Pancreas (tissue), 10 donors: ENCODE results near the gene RPA3. TPM values are rescaled to one million over a fixed set of nuclear protein-coding genes. Genes with fewer than 3 reads are reported as not detected.

Experiments
- ATAC-seq, 4 donors: fragments of 200-7000 bp; cut with Tn5 transposase; one replicate each; pipeline versions ENCODE4 v1.8.0 to v1.9.1; 2020; ENCODE audit warnings: mild to moderate bottlenecking in 4 of 4, moderate library complexity in 4 of 4
- DNase-seq, 6 donors: peaks; one replicate each; pipeline ENCODE4 v3.0.0-alpha.2; 2020
- FAIRE-seq: peaks from 2 replicates; lab custom pipeline; 2012; peaks lifted over from hg19 to GRCh38; lab: Jason Lieb, UNC
- H3K27ac ChIP-seq, 4 donors: fragments of 200-600 bp; sonication (generic); 1 replicate in 3 of 4; 2 replicates in 1 of 4; pipeline versions ENCODE4 v1.5.0 to v1.8.0; 2020
- H3K27me3 ChIP-seq, 4 donors: fragments of 200-600 bp; one replicate each; pipeline ENCODE4 v1.8.0; 2021
- H3K36me3 ChIP-seq, 3 donors: fragments of 200-600 bp; sonication (generic) in 1 of 3; one replicate each; pipeline versions ENCODE4 v1.5.0 to v1.8.0; 2020 to 2021
- H3K4me1 ChIP-seq, 3 donors: fragments of 200-600 bp; one replicate each; pipeline ENCODE4 v1.8.0; 2021
- H3K4me3 ChIP-seq, 4 donors: fragments of 200-600 bp; sonication (generic) in 2 of 4; one replicate each; pipeline versions ENCODE4 v1.5.0 to v1.8.0; 2020 to 2021
- H3K9me3 ChIP-seq, 4 donors: fragments of 200-600 bp; one replicate each; pipeline ENCODE4 v1.8.0; 2021
- CTCF ChIP-seq, 4 donors: fragments of 200-600 bp; sonication (generic) in 3 of 4; IDR thresholded peaks; one replicate each; pipeline versions ENCODE4 v1.5.0 to v1.8.0; 2021; ENCODE audit warnings: antibody characterized with exemption in 4 of 4
- WGBS, 2 donors: extraction: QIAGEN DNeasy Blood & Tissue Kit; methylation state at CpG; one replicate each; pipeline ENCODE4 v1.1.7; 2013; 5-methylcytosine and 5-hydroxymethylcytosine counted together
- intact Hi-C, 3 donors: fragments of 100-400 bp; cut with DNase I; formaldehyde crosslinking; loops; one replicate each; pipeline versions ENCODE4 v1.11.1 to v1.14.2; 2022
- polyA plus RNA-seq, 2 donors: library from polyadenylated mRNA; stranded (reverse); fragments of 200-250 nt; gene quantifications; one replicate each; pipeline ENCODE4 v1.2.3, GENCODE V29; 2013
- total RNA-seq, 6 donors: library from RNA; stranded (reverse); fragmentation: NEBNext Ultra II Directional in 4 of 6; extraction: Animal tissue kit (Norgen Biotek cat#: 25700) in 4 of 6; gene quantifications; one replicate each; pipeline versions ENCODE4 v1.2.1 to v1.2.4, GENCODE V29; 2021 to 2023
- donor health status: healthy with polysubstance abuse.
- donor health status: DM: no; HTN: no; CAD: no; lungs with moderate emphysema.
- donor health status: DM: no; HTN: no; CAD: no.
- donor health status: control.
- donor health status: control.
- donor health status: Bipolar disorder and iron deficiency.
- donor health status: DM: yes; HTN: yes; CAD: no.
- donor health status: DM: no; HTN: no; CAD: no.
- donor health status: DM: no; HTN: no; CAD: no.
- donor health status: DM: yes; HTN: yes; CAD: no.

RPA3 gene
- total and polyA plus RNA-seq, 8 donors = 5.2 to 16.0 (median 10.0) TPM

GRCh38 chr7:7705318-7705717 is 13.1 kb downstream of the RPA3 start:
- 94 to 95% methylated on average over 2 of the region's 2 CpGs for WGBS, 2 donors
- TF ChIP-seq CTCF (IDR thresholded peaks at IDR 0.05) = no peak
- Histone ChIP-seq H3K4me3 (no peak overlapping the region), H3K27me3 (no peaks in the 10 kb centered on the region), H3K36me3 (no peaks in the 10 kb centered on the region), H3K9me3 (no peaks in the 10 kb centered on the region), H3K27ac (no peak overlapping the region), H3K4me1 (peaks cover 4 to 6% (median 4%) of the 10 kb centered on the region in 3 donors)
- FAIRE-seq = no peak
- no peak for DNase-seq
- no peak for ATAC-seq
- intact Hi-C loops = no loop called here

DNA sequence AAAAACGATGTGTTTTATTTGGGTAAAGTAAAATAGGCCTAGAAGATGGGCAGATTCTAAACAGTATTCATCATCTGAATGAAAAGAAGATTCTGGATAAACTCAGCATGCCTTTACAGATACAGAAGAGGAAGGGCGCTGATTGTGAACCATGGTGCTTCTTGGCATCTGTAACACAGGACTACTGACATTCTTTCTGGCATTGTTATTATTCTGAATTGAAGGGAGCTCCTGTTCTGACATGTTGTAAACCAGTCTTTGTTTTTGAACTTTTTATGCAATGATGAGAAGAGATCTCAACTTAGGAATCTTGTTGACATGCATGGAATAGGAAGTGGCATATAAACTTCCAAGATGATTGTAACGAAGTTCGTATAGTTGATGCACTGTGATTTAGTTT is 13.5 kb downstream of the RPA3 start:
- Histone ChIP-seq H3K4me3 (no peak overlapping the region), H3K27ac (no peak overlapping the region), H3K4me1 (peaks cover 4 to 6% (median 4%) of the 10 kb centered on the region in 3 donors), H3K27me3 (no peaks in the 10 kb centered on the region), H3K9me3 (no peaks in the 10 kb centered on the region), H3K36me3 (no peaks in the 10 kb centered on the region)
- no peak for ATAC-seq
- 88 to 90% methylated on average over 4 of the region's 4 CpGs for WGBS, 2 donors
- no peak for DNase-seq
- TF ChIP-seq CTCF (IDR thresholded peaks at IDR 0.05) = no peak
- intact Hi-C loops = no loop called here
- peak; percentile 26 for FAIRE-seq

- FAIRE-seq = no peak
- intact Hi-C loops = no loop called here
These were observed 15.0 kb downstream of the RPA3 start for GRCh38 chr7:7703427-7703826.

DNA sequence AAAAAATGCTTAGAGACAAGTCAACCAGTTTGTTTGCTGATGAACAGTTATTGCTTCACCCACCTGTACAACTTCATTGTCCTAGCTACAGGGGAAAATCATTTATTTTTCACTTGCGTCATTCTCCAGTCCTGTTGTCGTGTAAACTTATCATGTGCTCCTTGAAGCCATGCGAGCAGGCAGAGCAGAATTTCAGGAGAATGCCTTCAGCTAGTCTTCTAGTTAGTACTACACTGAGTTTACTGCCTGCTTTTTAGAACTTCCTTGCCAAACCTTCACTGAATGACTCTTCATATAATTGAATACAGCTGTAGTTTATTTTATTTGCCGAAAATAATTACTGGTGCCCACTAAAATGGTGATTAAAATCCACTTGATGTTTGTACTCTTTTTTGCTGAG is 15.6 kb downstream of the RPA3 start:
- ATAC-seq = no peak
- H3K27me3 ChIP-seq = no peaks in the 10 kb centered on the region
- H3K9me3 ChIP-seq = no peaks in the 10 kb centered on the region
- H3K4me1 ChIP-seq = peaks cover 0 to 7% (median 4%) of the 10 kb centered on the region in 3 donors
- 75 to 81% methylated on average over 4 of the region's 4 CpGs for WGBS, 2 donors
- no peak for TF ChIP-seq CTCF (IDR thresholded peaks at IDR 0.05)
- no peak for FAIRE-seq
- intact Hi-C loops = no loop called here
- no peak overlapping the region for H3K27ac ChIP-seq
- no peak for DNase-seq
- no peaks in the 10 kb centered on the region for H3K36me3 ChIP-seq
- no peak overlapping the region for H3K4me3 ChIP-seq

More at GRCh38 chr7:7703427-7703826, 15.0 kb downstream of the RPA3 start:
- TF ChIP-seq CTCF (IDR thresholded peaks at IDR 0.05) = no peak
- no peaks in the 10 kb centered on the region for H3K27me3 ChIP-seq
- no peak overlapping the region for H3K4me3 ChIP-seq
- ATAC-seq (peak in 1 of 4 donors; percentile 57), DNase-seq (no peak)
- H3K9me3 ChIP-seq = no peaks in the 10 kb centered on the region
- H3K36me3 ChIP-seq = no peaks in the 10 kb centered on the region
- H3K4me1 ChIP-seq = peaks cover 4 to 10% (median 4%) of the 10 kb centered on the region in 3 donors
- H3K27ac ChIP-seq = no peak overlapping the region
- WGBS, 2 donors = 89 to 90% methylated on average over 7 of the region's 7 CpGs

GRCh38 chr7:7701527-7701926 is 16.9 kb downstream of the RPA3 start:
- intact Hi-C loops = no loop called here
- peaks cover 6 to 15% (median 11%) of the 10 kb centered on the region in 3 donors for H3K4me1 ChIP-seq
- no peak for FAIRE-seq

More at GRCh38 chr7:7701527-7701926, 16.9 kb downstream of the RPA3 start:
- DNase-seq (no peak), ATAC-seq (no peak)
- Histone ChIP-seq H3K36me3 (no peaks in the 10 kb centered on the region), H3K4me3 (no peak overlapping the region), H3K27ac (no peak overlapping the region), H3K27me3 (no peaks in the 10 kb centered on the region), H3K9me3 (no peaks in the 10 kb centered on the region)
- no peak for TF ChIP-seq CTCF (IDR thresholded peaks at IDR 0.05)
- WGBS, 2 donors = 36 to 47% methylated on average over 1 of the region's 1 CpG
